CD4-positive, alpha-beta T cell treated with Interleukin-6 for 4 hours (primary cell): Measurements from ENCODE around the gene TMEM252.

ENCODE experiments used
- DNase-seq: peaks from one replicate; pipeline ENCODE4 v3.0.0-alpha.2; 2020; ENCODE audit warnings: mixed read lengths

TMEM252 gene

GRCh38 chr9:68540712-68541535 is at the start of gene TMEM252:
TMEM252 (minus strand) TSS chr9:68540883; CDS start chr9:68540814, 69 bp downstream.
- no peak for DNase-seq

GRCh38 chr9:68585034-68585761 is 44.5 kb upstream of the TMEM252 start:
- DNase-seq: no peak

GRCh38 chr9:68584189-68585033 is 43.7 kb upstream of the TMEM252 start:
- DNase-seq: peak; percentile 89

GRCh38 chr9:68581696-68582095 is 41.0 kb upstream of the TMEM252 start:
- DNase-seq: no peak

GRCh38 chr9:68577774-68578591 is 37.3 kb upstream of the TMEM252 start:
- no peak for DNase-seq

- no peak for DNase-seq
Observed at GRCh38 chr9:68575817-68576216, 35.1 kb upstream of the TMEM252 start.

- no peak for DNase-seq
Observed at GRCh38 chr9:68574150-68574549, 33.5 kb upstream of the TMEM252 start.

- no peak for DNase-seq
Observed at GRCh38 chr9:68567565-68567964, 26.9 kb upstream of the TMEM252 start.

GRCh38 chr9:68562461-68562860 is 21.8 kb upstream of the TMEM252 start:
- no peak for DNase-seq

GRCh38 chr9:68560071-68560844 is 19.6 kb upstream of the TMEM252 start:
- peak; percentile 44 for DNase-seq

GRCh38 chr9:68558545-68558944 is 17.9 kb upstream of the TMEM252 start:
- DNase-seq: no peak

- DNase-seq: no peak
Observed at GRCh38 chr9:68555437-68556150, 14.9 kb upstream of the TMEM252 start.

- DNase-seq: no peak
Observed at GRCh38 chr9:68552700-68553476, 12.2 kb upstream of the TMEM252 start.

GRCh38 chr9:68551191-68551590 is 10.5 kb upstream of the TMEM252 start:
- DNase-seq: no peak

- no peak for DNase-seq
Observed at GRCh38 chr9:68548241-68548640, 7.6 kb upstream of the TMEM252 start.

- DNase-seq: no peak
Observed at GRCh38 chr9:68547417-68547816, 6.7 kb upstream of the TMEM252 start.

GRCh38 chr9:68546596-68547390 is 6.1 kb upstream of the TMEM252 start:
- DNase-seq: no peak

GRCh38 chr9:68545033-68545705 is 4.5 kb upstream of the TMEM252 start:
- no peak for DNase-seq

- DNase-seq: no peak
Observed at GRCh38 chr9:68541568-68541967, 885 bp upstream of the TMEM252 start.
